Ovary (tissue), 9 donors: Measurements from ENCODE around the gene CCNJ. TPM values are rescaled to one million over a fixed set of nuclear protein-coding genes. Genes with fewer than 3 reads are reported as not detected.
"Not testable (repeated sequence)": the region's sequence is repeated elsewhere in the genome, so short reads cannot be mapped to it uniquely, and the experiment has no call there.

ENCODE experiments used
- DNase-seq, 5 donors: peaks; one replicate each; pipeline ENCODE4 v3.0.0-alpha.2; 2019 to 2020
- H3K27ac ChIP-seq, 2 donors: fragments of 200-600 bp; one replicate each; pipeline versions ENCODE4 v1.5.1 to v1.8.0; 2019 to 2022
- H3K27me3 ChIP-seq: fragments of 200-600 bp; one replicate; pipeline ENCODE4 v1.8.0; 2022
- H3K36me3 ChIP-seq: fragments of 200-600 bp; sonication (generic); one replicate; pipeline ENCODE4 v1.5.1; 2019
- H3K4me1 ChIP-seq: one replicate; pipeline ENCODE4 v1.8.1; 2013; ENCODE audit warnings: mild to moderate bottlenecking, moderate library complexity; ENCODE audit not compliant: insufficient read depth
- H3K4me3 ChIP-seq: fragments of 200-600 bp; sonication (generic); one replicate; pipeline ENCODE4 v1.5.1; 2017
- H3K9me3 ChIP-seq, 2 donors: fragments of 200-600 bp in 1 of 2; sonication (generic) in 1 of 2; one replicate each; pipeline versions ENCODE4 v1.5.1 to v1.8.1; 2013 to 2019; ENCODE audit warnings: mild to moderate bottlenecking in 1 of 2, moderate library complexity in 1 of 2
- CTCF ChIP-seq, 3 donors: fragments of 450-650 bp in 2 of 3; fragments of 200-600 bp in 1 of 3; IDR thresholded peaks; one replicate each; pipeline versions ENCODE4 v1.5.1 to v1.8.0; 2016 to 2022; ENCODE audit warnings: antibody characterized with exemption in 3 of 3, mild to moderate bottlenecking in 1 of 3
- EP300 ChIP-seq: sonication (generic); formaldehyde crosslinking; IDR thresholded peaks from one replicate; pipeline ENCODE4 v1.6.1; 2017; ENCODE audit warnings: antibody characterized with exemption
- POLR2A ChIP-seq: fragments of 450-650 bp; IDR thresholded peaks from one replicate; pipeline ENCODE4 v1.6.1; 2017; ENCODE audit warnings: antibody characterized with exemption, mild to moderate bottlenecking, moderate library complexity
- WGBS, 3 donors: extraction: QIAGEN DNeasy Blood & Tissue Kit in 1 of 3; methylation state at CpG; one replicate each; pipeline versions ENCODE4 v1.1.5 to v1.1.7; 2013 to 2017; 5-methylcytosine and 5-hydroxymethylcytosine counted together
- intact Hi-C, 4 donors: fragments of 100-400 bp; cut with DNase I; formaldehyde crosslinking; loops; one replicate each; pipeline versions ENCODE4 v1.11.0 to v1.15.1; 2022 to 2023
- polyA plus RNA-seq, 2 donors: library from polyadenylated mRNA; stranded (reverse); fragments of 200-250 nt in 1 of 2; fragments of 350-450 nt in 1 of 2; fragmentation: Illumina TruSeq in 1 of 2; extraction: RNeasy Lipid Tissue Mini Kit (QIAGEN cat#74804) in 1 of 2; gene quantifications; one replicate each; pipeline ENCODE4 v1.2.3, GENCODE V29; 2013 to 2014
- total RNA-seq, 7 donors: library from RNA; depleted of rRNA in 2 of 7; stranded (reverse); fragments of >200 nt in 2 of 7; fragmentation: NEBNext Ultra II Directional in 3 of 7; extraction: Animal tissue kit (Norgen Biotek cat#: 25700) in 3 of 7; gene quantifications; one replicate each; pipeline versions ENCODE4 v1.1.0 to v1.2.4, GENCODE V29; 2016 to 2023
- donor health status: DM: no; HTN: no; CAD: no; lungs with moderate emphysema.
- donor health status: DM: no; HTN: no; CAD: no.
- donor health status: Bipolar disorder and iron deficiency.
- donor health status: DM: yes; HTN: yes; CAD: no.
- donor health status: DM: no; HTN: no; CAD: no.
- donor health status: DM: yes; HTN: yes; CAD: no.

Gene CCNJ
- total and polyA plus RNA-seq, 9 donors: 3.1 to 7.2 (median 5.2) TPM

DNA sequence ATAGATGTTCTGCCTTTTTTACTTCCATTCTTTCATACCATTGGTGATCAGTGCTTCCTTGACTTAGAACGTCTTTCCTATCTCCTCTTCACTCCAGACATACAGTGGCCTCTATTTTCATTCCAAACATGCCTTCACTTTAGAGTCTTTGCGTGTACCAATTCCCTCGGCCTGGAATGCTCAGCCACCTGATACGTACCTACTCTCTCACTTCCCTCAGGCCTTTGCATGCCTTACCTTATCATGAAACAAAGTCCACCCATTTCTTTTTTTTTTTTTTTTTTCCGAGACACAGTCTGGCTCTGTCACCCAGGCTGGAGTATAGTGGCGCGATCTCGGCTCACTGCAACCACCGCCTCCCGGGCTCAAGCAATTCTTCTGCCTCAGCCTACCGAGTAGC, 2.2 kb upstream of the CCNJ start:
- DNase-seq: no peak
- Histone ChIP-seq H3K4me3 (no peak overlapping the region), H3K9me3 (no peaks in the 10 kb centered on the region), H3K27ac (no peak overlapping the region), H3K4me1 (no peaks in the 10 kb centered on the region), H3K36me3 (no peaks in the 10 kb centered on the region), H3K27me3 (no peaks in the 10 kb centered on the region)
- intact Hi-C loops: no loop called here
- WGBS, 3 donors: 88 to 95% (median 93%) methylated on average over 11 of the region's 11 CpGs
- TF ChIP-seq POLR2A (no peak), CTCF (IDR thresholded peaks at IDR 0.05) (no peak), EP300 (no peak)

GRCh38 chr10:96043893-96044715, 721 bp downstream of the CCNJ start:
- H3K4me1 ChIP-seq: no peaks in the 10 kb centered on the region
- WGBS, 3 donors: 0 to 1% (median 1%) methylated on average over 38 to 58 of the region's 58 CpGs
- H3K27me3 ChIP-seq: no peaks in the 10 kb centered on the region
- DNase-seq: peak; percentile 25 to 64 (median 36)
- no peak for TF ChIP-seq EP300
- no peaks in the 10 kb centered on the region for H3K9me3 ChIP-seq
- peak overlapping the region; percentile 52 to 71 for H3K27ac ChIP-seq
- intact Hi-C loops: no loop called here
- H3K36me3 ChIP-seq: no peaks in the 10 kb centered on the region
- peak overlapping the region; percentile 84 for H3K4me3 ChIP-seq

DNA sequence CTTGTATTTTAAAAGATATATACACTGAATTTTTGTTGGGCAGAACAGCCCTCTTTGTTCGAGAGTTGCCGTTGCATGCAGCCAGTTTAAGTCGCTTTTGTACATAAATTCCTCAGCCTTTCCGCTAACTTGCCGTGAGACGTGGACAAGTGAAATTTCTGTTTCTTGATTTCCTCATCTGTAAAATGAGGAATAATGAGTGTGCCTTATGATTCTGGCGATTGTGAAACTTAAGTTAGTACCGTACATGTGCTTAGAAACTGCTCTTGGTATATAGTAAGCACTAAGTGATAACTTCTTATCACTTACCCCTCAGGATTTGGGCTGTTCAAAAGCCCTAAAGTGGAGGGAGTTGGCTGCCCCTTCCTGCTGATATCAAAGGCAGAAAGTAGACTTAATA, 1.4 kb downstream of the CCNJ start:
- 28 to 39% (median 37%) methylated on average over 8 of the region's 8 CpGs for WGBS, 3 donors
- Histone ChIP-seq H3K9me3 (no peaks in the 10 kb centered on the region), H3K27ac (no peak overlapping the region), H3K4me1 (no peaks in the 10 kb centered on the region), H3K27me3 (no peaks in the 10 kb centered on the region), H3K36me3 (no peaks in the 10 kb centered on the region), H3K4me3 (peak overlapping the region; percentile 84)
- no peak for TF ChIP-seq POLR2A
- no peak for TF ChIP-seq CTCF (IDR thresholded peaks at IDR 0.05)
- TF ChIP-seq EP300: no peak
- DNase-seq: no peak
- intact Hi-C loops: no loop called here

DNA sequence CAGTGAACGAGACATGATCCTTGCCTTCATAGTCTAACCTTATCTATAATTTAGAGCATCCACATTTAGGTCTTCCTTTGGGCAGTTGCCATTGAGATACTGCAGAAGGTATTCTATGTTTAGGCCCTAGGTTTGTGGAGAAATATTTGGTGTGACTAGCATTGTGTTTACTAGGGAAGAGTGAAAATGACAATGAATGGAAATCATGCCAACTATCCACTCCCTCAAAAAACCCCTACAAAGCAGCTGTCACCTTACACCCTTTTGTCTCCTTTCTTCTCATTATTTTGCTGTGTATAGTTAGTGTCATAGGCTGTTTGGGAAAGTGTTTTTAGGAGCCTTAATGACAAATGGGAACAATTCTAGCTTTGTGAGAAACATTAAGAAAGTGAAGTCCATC, 3.2 kb downstream of the CCNJ start:
- WGBS, 3 donors: 68 to 79% (median 77%) methylated on average over 1 of the region's 1 CpG
- no peak for TF ChIP-seq CTCF (IDR thresholded peaks at IDR 0.05)
- TF ChIP-seq EP300: no peak
- no peak for TF ChIP-seq POLR2A
- Histone ChIP-seq H3K36me3 (no peaks in the 10 kb centered on the region), H3K4me1 (no peaks in the 10 kb centered on the region), H3K4me3 (no peak overlapping the region), H3K9me3 (no peaks in the 10 kb centered on the region), H3K27ac (no peak overlapping the region), H3K27me3 (no peaks in the 10 kb centered on the region)
- intact Hi-C loops: no loop called here
- DNase-seq: no peak

GRCh38 chr10:96047004-96047649, 3.7 kb downstream of the CCNJ start:
- Histone ChIP-seq H3K27me3 (no peaks in the 10 kb centered on the region), H3K4me3 (no peak overlapping the region), H3K36me3 (no peaks in the 10 kb centered on the region), H3K27ac (no peak overlapping the region), H3K9me3 (no peaks in the 10 kb centered on the region), H3K4me1 (no peaks in the 10 kb centered on the region)
- WGBS, 3 donors: 89 to 92% (median 89%) methylated on average over 4 of the region's 4 CpGs
- TF ChIP-seq CTCF (IDR thresholded peaks at IDR 0.05) (no peak), POLR2A (no peak), EP300 (no peak)
- intact Hi-C loops: no loop called here
- DNase-seq: no peak

DNA sequence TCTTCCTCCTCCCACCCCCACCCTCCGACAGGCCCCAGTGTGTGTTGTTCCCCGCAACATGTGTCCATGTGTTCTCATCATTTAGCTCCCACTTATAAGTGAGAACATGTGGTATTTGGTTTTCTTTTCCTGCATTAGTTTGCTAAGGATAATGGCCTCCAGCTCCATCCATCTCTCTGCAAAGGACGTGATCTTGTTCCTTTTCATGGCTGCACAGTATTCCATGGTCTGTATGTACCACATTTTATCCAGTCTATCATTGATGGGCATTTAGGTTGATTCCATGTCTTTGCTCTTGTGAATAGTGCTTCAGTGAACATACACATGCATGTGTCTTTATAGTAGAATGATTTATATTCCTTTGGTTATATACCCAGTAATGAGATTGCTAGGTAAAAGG, 4.5 kb downstream of the CCNJ start:
- H3K27ac ChIP-seq, H3K4me3 ChIP-seq, H3K36me3 ChIP-seq, H3K9me3 ChIP-seq, DNase-seq, intact Hi-C loops, H3K4me1 ChIP-seq, H3K27me3 ChIP-seq: not testable (repeated sequence)
- WGBS, 3 donors: 83 to 90% (median 88%) methylated on average over 3 of the region's 3 CpGs
